GM19397 (cell line): Measurements from ENCODE around the gene SAMD14.

Experiments used
- ATAC-seq: cut with Tn5 transposase; IDR thresholded peaks from one replicate; pipeline ENCODE4 v1.9.1; 2021; ENCODE audit warnings: mild to moderate bottlenecking, moderate library complexity; ENCODE audit not compliant: unreplicated experiment

The SAMD14 gene

DNA sequence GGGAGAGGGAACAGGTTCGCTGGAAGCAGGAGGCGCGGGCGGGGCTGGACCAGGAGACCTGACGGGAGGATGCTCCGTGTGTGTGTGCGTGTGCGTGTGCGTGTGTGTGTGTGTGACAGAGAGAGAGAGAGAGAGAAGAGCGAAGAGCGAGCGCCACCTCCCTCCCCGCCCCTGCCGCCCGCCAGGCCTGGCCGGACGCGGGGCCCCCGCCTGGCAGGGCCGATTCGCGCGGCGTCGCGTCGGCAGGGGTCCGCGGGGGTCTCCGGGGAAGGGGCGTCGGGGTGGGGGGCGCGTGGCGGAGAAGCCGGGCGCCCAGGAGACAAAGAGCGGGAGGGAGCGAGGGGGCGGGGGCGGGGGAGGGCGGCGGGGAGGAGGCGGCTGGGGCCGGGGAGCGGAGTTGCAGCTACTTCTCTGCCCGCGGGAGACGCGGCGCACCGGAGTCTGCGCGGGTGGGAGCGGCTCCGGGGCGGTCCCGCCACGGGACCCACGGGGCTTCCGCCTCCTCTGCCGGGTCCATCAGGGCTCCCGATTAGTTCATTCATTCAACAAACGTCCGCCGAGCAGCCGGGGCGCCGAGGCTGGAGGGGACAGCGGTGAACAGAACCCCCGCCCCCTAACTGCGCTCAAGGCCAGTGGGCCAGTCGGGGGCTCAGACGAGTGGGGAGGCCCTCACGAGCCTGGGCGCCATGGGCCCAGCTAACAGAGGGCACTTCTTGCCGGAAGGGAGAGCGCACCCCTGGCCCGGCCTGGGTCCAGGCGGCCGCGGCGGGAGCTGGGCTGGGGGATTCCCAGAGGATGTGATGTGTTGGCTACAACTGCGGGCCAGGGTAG, at the start of gene SAMD14:
Gene SAMD14 (minus strand): TSS at position 433 of the 831 bp plus-strand sequence. CDS start 5,201 bp downstream, outside the sequence.
- no peak for ATAC-seq

DNA sequence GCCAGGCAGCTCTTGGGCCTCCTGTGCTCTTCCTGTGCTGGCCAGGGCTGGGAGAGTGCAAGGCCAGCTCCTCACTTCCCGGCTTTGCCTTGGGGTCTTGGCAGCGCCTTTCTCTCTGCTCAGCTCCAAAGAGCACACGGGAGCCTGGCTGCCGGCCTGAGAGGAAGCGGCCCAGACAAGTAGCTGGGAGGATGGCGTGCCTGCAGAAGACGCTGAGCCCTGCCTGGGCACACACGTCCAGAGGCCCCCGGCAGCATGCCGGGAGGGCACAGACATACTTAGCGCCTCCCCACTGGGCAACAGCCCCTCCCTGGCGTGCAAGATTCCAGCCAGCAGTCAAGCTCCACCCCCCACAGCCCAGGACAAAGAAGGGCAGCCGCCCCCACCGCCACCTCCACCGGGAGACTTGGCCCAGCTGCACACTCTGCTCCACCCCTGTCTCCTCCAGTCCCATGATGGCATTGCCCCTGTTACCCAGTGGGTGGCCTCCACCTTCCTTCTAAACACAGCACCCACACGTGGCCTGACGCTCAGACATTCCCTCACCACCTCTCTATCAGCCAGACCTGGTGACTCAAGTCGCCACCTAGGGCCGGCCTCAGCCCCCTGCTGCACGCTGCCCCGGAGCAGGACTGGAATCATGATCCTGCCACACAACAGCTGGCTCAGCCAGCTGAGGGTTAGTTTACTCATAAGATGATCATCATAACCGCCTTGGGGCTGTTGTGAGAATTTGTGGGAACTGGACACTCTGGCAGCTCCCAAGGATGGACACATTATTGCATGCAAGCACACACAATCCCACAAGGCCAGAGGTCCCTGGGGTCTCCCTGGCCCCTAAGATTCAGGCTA, 48.2 kb upstream of the SAMD14 start:
- no peak for ATAC-seq

DNA sequence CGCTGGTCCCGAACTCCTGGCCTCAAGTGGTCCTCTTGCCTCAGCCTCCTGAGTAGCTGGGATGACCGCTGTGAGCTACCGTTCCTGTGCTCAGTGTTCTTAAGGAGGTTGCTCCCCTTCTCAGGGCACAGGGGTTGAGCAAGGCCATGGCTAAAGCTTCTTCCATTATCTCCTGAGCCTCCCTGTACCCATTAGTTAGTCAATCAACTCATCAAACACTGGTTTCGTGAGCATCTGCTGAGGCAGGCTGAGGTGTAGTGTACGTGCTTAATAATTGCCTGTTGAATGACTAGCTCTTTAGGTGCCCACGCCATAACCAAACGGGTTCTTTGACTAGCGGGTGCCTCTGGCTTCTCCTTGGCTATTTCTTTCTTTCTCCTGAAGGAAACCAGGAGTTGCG, 47.5 kb upstream of the SAMD14 start:
- ATAC-seq = no peak

DNA sequence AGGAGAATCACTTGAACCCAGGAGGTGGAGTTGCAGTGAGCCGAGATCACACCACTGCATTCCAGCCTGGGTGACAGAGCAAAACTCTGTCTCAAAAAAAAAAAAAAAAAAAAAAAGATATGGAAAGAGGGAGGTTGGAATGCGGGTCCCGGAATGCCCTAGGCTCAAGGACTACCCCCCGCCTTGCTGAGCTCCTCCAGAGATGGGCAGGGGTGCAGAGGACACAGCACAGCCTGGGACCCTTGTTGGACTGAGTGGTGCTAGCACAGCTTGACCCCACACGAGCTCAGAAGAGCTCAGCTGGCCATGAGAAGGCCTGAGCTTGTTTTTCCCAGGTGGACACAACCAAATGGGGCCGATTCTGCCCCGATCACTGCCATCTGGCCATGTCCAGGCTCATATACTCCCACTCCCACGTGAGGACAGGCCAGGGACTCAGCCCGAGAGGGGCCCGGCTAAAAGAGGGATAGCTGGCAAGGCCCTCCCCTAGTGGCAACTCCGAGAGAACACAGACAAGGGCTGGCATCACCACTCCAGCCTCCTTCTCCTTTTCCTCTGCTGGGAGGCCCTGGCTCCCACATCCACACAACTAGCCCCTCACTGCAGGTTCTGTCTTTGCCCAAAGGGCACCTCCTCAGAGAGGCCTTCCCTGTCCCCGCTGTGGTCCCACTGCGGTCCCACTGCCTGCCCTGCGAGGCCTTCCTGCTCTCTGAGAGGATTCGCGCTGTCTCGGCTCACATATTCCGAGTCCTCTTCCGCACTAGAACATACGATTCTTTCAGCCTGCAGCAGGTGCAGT, 46.8 kb upstream of the SAMD14 start:
- ATAC-seq = no peak

DNA sequence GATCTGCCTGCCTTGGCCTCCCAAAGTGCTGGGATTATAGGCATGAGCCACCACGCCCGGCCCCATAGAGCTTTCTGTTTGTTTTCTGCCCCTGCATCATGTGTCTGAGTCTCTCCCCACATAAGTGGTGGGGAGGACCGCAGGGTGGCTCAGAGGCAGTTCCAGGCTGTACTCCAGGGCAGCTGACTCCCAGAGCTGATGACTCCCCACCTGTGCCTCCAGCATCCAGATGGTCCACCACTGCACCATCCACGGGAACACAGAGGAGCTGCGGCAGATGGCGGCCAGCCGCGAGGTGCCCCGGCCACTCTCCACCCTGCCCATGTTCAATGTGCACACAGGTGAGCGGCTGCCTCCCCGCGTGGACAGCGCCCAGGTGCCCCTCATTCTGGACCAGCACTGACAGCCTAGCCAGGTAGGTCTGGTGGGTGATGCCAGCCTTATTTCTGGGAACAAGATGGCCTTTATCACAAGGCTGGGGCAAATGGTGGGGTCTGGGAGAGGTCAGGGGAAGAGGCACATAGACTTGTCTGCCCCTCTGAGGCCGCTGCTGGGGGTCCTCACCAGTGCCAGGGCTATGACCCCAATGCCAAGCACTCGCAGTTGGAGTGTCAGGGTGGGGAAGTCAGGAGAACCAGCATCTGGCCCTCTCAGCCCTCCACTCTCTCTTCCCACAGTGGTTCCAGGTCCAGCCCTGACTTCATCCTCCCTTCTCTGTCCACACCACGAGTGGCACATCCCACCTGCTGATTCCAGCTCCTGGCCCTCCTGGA, 45.3 kb upstream of the SAMD14 start:
- ATAC-seq = no peak

DNA sequence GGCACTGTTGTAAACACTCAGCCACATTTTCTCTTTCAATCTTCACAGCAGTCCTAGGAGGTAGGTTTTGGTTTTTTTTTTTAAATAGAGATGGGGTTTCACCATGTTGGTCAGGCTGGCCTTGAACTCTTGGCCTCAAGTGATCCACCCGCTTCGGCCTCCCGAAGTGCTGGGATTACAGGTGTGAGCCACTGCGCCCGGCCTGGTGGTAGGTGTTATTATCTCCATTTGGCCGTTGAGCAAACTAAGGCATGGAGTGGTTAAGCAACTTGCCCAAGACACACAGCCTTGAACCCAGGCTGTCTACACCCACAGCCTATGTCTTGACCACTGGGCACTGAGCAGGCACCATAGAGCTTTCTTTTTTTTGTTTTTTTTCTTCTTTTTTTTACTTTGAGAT, 44.5 kb upstream of the SAMD14 start:
- ATAC-seq = no peak

DNA sequence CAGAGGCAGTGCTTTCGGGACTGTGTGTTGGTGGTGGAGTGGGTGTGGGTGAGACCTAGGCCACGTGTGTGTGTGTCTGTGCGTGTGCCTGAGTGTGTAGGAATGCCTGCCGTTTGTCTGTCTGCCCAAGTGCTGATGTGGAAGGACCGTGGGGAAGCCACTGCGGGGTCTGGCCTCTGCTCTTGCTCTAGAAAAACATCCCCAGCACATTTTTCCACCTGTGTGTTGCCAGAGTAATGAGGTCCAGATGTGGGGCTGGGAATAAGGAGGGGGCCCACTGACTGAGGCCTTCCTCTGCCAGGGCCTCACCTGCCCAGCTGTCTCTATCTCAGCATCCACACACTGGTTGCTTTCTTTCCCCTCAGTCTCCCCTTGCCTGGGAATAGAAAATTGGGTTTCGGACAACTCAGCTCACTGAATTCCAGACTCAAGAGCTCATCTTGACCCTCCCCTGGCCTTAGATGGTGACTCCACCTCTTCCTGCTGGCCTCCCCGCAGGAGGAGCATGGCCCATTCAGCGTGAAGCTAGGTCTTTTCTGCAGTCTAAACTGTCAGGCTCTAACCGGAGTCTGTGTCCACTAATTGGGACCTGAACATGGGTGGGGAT, 43.5 kb upstream of the SAMD14 start:
- ATAC-seq = no peak

DNA sequence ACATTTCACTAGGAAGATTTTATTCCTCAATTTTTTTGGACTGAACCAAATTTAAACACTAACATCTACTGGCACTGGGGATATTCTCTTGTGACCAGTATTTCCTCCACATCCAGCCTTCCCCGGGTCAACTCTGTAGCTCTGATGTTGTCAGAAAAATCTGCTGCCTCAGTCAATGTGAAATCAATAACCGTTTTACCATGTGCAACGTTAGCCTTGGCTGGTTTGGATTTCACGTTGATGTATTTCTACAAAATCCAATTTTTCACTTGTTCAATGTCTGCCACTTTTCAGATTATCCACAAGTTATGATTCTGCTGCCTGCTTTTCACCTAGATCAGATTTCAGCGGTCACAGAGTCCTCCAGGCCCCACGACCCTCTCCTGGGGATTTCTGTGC, 43.0 kb upstream of the SAMD14 start:
- no peak for ATAC-seq

DNA sequence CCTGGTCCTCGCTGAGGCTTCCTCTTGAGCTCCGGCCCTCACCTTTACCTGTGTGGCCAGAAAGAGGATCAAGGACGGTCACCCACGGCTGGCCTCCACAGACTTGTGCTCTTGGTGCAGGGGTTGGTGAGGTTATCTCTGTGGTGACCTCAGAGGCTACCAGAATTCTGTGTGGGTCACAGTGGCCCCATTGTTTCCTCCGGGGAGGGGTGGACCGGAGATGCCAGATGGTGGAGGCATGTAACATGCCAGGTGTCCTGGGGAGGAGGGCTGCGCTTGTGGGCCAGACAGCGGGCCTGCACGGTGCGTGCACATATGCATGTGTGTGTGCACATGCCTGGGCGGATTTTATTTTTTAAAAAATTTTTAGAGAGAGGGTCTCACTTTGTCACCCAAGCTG, 42.2 kb upstream of the SAMD14 start:
- no peak for ATAC-seq

DNA sequence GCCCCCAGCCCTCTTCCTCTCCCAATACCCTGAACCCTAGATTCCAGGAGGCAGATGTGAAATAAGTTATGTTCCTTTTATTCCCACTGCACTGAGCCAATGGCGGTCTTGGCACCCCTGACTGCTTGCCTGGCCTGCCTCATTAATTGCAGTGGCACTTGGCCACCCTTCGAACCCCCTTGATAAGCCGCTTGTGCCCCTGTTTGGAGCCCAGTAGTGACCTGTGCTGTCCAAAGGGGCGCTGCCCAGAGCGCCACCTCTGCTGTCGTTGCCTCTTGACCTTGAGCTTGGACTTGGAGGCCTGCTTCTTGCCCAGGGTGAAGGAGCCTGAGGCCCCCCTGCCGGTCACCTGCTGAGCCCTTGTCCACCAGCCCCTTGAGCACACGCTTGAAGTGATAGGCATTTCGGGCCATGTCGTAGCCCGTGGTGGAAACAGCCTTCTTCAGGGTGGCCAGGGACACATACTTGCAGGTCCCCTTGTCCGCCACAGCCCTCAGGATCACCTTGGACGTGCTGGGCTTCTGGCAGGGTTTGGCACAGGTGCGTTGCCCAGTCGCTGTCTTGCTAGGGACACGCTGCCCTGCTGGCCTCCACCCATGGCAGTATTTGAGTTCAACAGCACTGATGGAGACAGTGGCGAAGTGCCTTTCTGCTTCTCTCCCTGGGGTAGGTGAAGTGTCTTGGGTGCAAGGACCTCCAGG, 41.6 kb upstream of the SAMD14 start:
- no peak for ATAC-seq

DNA sequence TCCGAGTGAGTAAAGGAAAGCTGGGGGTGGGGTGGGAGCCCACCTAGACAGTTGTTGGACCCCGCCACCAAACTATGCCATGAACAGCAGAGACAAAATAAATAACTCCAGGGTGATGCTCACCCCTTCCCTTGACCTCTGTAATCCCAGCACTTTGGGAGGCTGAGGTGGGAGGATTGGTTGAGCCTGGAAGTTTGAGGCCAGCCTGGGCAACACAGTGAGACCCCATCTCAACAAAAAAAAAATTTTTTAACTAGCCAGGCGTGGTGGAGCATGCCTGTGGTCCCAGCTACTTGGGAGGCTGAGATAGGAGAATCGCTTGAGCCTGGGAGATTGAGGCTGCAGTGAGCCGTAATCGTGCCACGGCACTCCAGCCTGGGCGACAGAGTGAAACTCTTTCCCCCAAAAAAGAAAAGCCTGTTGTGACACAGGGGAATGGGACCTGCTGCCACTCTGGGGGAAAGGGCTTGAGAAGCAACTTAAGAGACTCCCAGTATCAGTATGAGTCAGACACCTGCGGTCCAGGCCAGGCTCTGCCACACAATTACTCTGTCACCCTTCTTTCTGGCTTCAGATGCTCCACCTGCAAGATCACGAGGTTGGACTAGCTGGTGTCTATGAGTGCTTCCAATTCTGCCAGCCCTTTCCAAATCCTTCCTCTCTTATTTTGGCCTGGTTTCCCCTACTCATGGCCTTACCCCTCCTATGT, 40.9 kb upstream of the SAMD14 start:
- ATAC-seq = no peak

DNA sequence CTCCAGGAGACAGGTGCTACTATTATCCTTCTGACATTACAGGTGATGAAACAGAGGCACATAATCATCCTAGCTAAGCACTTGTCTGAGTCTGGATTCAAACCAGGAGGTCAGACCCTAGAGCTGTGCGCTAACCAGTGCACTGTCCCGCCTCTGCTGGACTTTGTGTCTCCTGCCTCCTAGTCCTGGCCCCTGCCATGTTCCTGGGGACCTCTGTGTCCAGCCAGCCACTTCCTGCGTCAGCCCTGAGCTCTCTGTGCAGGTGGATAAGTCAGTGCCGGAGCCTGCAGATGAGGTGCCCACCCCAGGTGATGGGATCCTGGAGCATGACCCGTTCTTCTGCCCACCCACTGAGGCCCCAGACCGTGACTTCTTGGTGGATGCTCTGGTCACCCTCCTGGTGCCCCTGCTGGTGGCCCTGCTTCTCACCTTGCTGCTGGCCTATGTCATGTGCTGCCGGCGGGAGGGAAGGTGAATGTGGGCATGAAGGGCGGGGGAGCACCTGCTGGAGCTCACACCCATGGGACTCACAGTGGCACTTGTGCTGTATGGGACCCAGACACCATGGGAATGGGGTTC, 40.0 kb upstream of the SAMD14 start:
- ATAC-seq = no peak

DNA sequence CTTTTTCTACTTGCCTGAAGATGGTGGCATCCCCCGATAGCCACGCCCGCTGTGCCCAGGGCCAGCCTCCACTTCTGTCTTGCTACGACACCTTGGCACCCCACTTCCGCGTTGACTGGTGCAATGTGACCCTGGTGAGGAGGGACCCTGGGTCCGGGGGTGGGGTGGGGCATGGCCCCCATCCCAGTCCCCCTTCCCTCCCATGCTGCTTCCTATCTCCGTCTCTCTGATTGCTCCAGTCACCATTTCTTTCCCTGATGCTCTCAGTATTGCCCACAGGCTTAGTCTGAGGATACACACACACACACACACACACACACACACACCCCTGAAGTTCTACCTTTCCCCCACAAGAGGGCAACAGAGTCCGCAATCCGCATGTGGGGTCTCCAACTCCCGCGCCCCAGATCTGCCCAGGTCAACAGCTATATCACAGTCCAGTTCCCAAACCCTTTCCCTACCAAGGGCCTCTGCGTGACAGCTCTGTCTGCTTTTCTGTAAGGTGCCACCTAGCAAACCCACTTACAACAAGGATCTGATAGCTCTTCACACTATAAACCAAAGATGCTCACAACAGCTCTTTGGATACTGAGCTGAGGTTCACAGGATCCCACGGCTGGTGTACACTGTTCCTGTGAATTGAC, 39.3 kb upstream of the SAMD14 start:
- ATAC-seq = no peak

DNA sequence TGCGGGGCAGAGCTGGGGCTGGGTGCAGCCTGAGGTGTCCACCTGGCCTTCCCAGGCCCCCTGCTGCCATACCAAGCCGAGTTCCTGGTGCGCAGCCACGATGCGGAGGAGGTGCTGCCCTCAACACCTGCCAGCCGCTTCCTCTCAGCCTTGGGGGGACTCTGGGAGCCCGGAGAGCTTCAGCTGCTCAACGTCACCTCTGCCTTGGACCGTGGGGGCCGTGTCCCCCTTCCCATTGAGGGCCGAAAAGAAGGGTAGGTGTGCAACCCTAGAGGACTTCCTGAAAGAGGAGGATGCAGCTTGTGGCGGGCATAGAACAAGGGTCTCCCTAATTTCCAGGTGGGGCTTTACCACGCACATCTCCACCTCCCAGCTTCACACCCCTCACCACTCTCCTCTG, 38.4 kb upstream of the SAMD14 start:
- no peak for ATAC-seq

DNA sequence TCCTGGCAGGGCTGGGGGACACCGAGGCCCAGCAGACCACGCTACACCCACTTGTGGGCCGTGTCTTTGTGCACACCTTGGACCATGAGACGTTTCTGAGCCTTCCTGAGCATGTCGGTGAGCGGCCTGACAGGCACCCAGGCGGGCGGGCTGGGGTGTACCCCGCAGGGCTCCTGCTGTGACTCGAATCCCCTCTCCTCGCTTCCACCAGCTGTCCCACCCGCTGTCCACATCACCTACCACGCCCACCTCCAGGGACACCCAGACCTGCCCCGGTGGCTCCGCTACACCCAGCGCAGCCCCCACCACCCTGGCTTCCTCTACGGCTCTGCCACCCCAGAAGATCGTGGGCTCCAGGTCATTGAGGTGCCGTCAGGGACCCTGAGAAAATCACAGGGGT, 37.4 kb upstream of the SAMD14 start:
- no peak for ATAC-seq

DNA sequence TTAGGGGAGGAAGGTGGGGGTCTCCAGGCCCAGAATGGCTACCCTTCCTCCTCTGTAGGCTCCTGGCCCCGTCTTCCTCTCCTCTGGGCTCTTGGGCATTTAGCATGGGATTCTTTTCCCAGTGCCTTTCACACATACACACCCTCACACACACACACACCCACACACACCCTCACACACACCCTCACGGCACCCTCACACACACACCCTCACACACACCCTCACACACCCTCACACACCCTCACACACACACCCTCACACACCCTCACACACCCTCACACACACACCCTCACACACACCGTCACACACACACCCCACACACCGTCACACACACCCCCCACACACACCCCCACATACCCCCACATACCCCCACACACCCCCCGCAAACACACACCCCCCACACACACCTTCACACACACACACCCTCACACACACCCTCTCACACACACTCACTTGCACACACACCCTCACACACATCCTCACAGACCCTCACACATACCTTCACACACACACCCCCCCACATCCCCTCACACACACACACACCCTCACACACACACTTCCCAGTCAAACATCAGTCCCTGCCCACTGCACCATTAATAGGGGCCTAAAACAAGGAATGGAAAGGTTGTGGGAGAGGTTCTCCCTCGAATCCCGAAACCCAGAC, 36.7 kb upstream of the SAMD14 start:
- ATAC-seq = no peak

DNA sequence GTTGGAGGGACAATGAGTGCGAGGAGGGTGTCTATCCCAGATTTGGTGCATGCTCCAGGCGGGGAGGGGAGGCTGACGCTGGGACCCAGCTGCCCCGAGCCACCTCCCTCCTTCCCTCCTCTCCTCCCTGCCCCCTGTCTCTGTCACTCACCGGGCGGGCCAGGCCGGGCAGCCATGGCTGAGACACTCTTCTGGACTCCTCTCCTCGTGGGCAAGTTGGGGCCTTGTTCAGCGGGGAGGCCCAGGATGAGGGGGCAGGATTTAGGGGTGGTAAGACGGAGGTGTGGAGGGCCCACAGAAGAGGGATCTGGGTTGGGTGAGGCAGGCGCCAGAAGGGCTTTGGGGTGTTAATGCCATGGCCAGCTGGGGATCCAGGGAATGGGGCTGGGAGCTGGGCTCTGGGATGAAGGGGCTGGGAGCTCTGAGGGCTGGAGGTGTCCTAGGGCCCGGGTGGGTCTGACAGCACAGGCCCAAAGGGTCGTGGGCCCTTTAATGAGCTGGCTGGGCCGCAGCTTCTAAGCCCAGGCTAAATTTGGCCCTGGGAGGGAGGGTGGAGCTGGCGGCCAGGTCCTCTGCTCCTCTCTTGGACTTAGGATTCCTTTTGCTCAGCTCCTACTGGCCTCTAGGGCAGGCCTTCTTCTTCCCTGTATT, 36.0 kb upstream of the SAMD14 start, which contains the start of gene SGCA:
Gene SGCA (plus strand): TSS at position 139 of the 651 bp plus-strand sequence. CDS start 36 bp downstream, at position 175.
- ATAC-seq = no peak
